Stimulated activated CD4-positive, alpha-beta T cell treated with anti-CD3 and anti-CD28 coated beads, TNF-alpha, amount 100 ng/mL, for 1 hour (primary cell): ENCODE results near the gene MC5R.
A peak's percentile ranks its signal among the peaks of the same experiment; 100 is the strongest.

Experiments
- DNase-seq, 3 donors: peaks; one replicate each; pipeline ENCODE4 v3.0.0-alpha.2; 2020; ENCODE audit warnings: low read depth in 3 of 3, low spot score in 1 of 3

The MC5R gene

GRCh38 chr18:13823707-13824395 is at the start of gene MC5R:
Gene MC5R (plus strand): TSS chr18:13824149. CDS start chr18:13825766, 1,617 bp downstream.
- peak; percentile 3 to 75 (median 53) for DNase-seq

GRCh38 chr18:13775058-13775457 is 48.9 kb upstream of the MC5R start:
- no peak for DNase-seq

- no peak for DNase-seq
Measured at GRCh38 chr18:13791181-13791580, 32.8 kb upstream of the MC5R start.

GRCh38 chr18:13793819-13794218 is 30.1 kb upstream of the MC5R start:
- DNase-seq = no peak

- no peak for DNase-seq
Measured at GRCh38 chr18:13796515-13796914, 27.4 kb upstream of the MC5R start.

GRCh38 chr18:13797157-13797611 is 26.8 kb upstream of the MC5R start:
- DNase-seq = no peak

GRCh38 chr18:13799396-13799795 is 24.6 kb upstream of the MC5R start:
- DNase-seq = no peak

- DNase-seq = peak in 2 of 3 donors; percentile 17
Measured at GRCh38 chr18:13800505-13801259, 23.3 kb upstream of the MC5R start.

GRCh38 chr18:13801260-13801601 is 22.7 kb upstream of the MC5R start:
- no peak for DNase-seq

- no peak for DNase-seq
Measured at GRCh38 chr18:13804305-13804704, 19.6 kb upstream of the MC5R start.

GRCh38 chr18:13808294-13809042 is 15.5 kb upstream of the MC5R start:
- no peak for DNase-seq

GRCh38 chr18:13809043-13809430 is 14.9 kb upstream of the MC5R start:
- no peak for DNase-seq

GRCh38 chr18:13809531-13810255 is 14.3 kb upstream of the MC5R start:
- DNase-seq = no peak

- no peak for DNase-seq
Measured at GRCh38 chr18:13810950-13811485, 12.9 kb upstream of the MC5R start.

GRCh38 chr18:13811993-13812392 is 12.0 kb upstream of the MC5R start:
- DNase-seq = no peak

- DNase-seq = peak in 2 of 3 donors; percentile 11 to 49
Measured at GRCh38 chr18:13813271-13813849, 10.6 kb upstream of the MC5R start.

- DNase-seq = no peak
Measured at GRCh38 chr18:13826209-13826608, 2.3 kb downstream of the MC5R start.

GRCh38 chr18:13831864-13832508 is 8.0 kb downstream of the MC5R start:
- no peak for DNase-seq

- DNase-seq = no peak
Measured at GRCh38 chr18:13834496-13835015, 10.6 kb downstream of the MC5R start.

- no peak for DNase-seq
Measured at GRCh38 chr18:13835202-13835601, 11.3 kb downstream of the MC5R start.
